PC-3 (cell line): ENCODE data around the gene VPS26B. TPM values are rescaled to one million over a fixed set of nuclear protein-coding genes. Genes with fewer than 3 reads are reported as not detected.

Experiments
- ATAC-seq: fragments of 200-7000 bp; cut with Tn5 transposase; 2 replicates; pipeline ENCODE4 v1.9.1; 2020; ENCODE audit warnings: mild to moderate bottlenecking, moderate library complexity
- BruUV-seq: library from RNA; stranded (reverse); fragments of 400-500 nt; replicated peaks from 2 replicates; lab custom pipeline; 2021; lab: Mats Ljungman, UMichigan
- CTCF ChIA-PET: fragments of 300-600 bp; sonication (Branson Sonifier 250); formaldehyde crosslinking; loops from one replicate; lab custom pipeline; 2022; ENCODE audit warnings: antibody characterized with exemption; lab: Charles Lee
- POLR2A ChIA-PET: fragments of 300-600 bp; sonication (Branson Sonifier 250); formaldehyde crosslinking; loops from one replicate; lab custom pipeline; 2022; ENCODE audit warnings: antibody characterized with exemption; ENCODE audit not compliant: unreplicated experiment; lab: Charles Lee
- DNase-seq: peaks from one replicate; pipeline ENCODE4 v3.0.0-alpha.2; 2015
- H2AFZ ChIP-seq: fragments of 300-600 bp; sonication (generic); 2 replicates; pipeline ENCODE4 v1.6.0; 2016; ENCODE audit warnings: antibody characterized with exemption, low read length
- H3F3A ChIP-seq: fragments of 300-600 bp; sonication (generic); one replicate; pipeline ENCODE4 v1.6.0; 2017; ENCODE audit warnings: antibody characterized with exemption, low read length, control low read depth, mild to moderate bottlenecking; ENCODE audit not compliant: unreplicated experiment
- H3K27ac ChIP-seq: fragments of 300-600 bp; sonication (generic); 2 replicates; pipeline ENCODE4 v1.5.1; 2016; ENCODE audit warnings: mild to moderate bottlenecking, low read length
- H3K27me3 ChIP-seq: fragments of 300-600 bp; sonication (generic); 2 replicates; pipeline ENCODE4 v1.6.1; 2016; ENCODE audit warnings: low read length, mixed read lengths
- H3K36me3 ChIP-seq: fragments of 300-600 bp; sonication (generic); 2 replicates; pipeline ENCODE4 v1.6.1; 2016; ENCODE audit warnings: low read depth, mixed run types, low read length, mixed read lengths
- H3K4me1 ChIP-seq: fragments of 300-600 bp; sonication (generic); 2 replicates; pipeline ENCODE4 v1.5.1; 2016; ENCODE audit warnings: low read length; ENCODE audit not compliant: insufficient read depth
- H3K4me2 ChIP-seq: fragments of 300-600 bp; sonication (generic); 2 replicates; pipeline ENCODE4 v1.6.0; 2016; ENCODE audit warnings: low read length
- H3K4me3 ChIP-seq: fragments of 300-600 bp; sonication (generic); 2 replicates; pipeline ENCODE4 v1.5.1; 2016; ENCODE audit warnings: mild to moderate bottlenecking, low read length, mixed read lengths
- H3K79me2 ChIP-seq: fragments of 300-600 bp; sonication (generic); 2 replicates; pipeline ENCODE4 v1.6.1; 2017; ENCODE audit warnings: low read length, mixed read lengths
- H3K9ac ChIP-seq: fragments of 300-600 bp; sonication (generic); 2 replicates; pipeline ENCODE4 v1.6.0; 2016; ENCODE audit warnings: mild to moderate bottlenecking, low read length
- H3K9me2 ChIP-seq: fragments of 300-600 bp; sonication (generic); replicated peaks from 2 replicates; pipeline ENCODE4 v1.6.1; 2016; ENCODE audit warnings: mixed run types, low read length, mixed read lengths
- H3K9me3 ChIP-seq: fragments of 300-600 bp; sonication (generic); 2 replicates; pipeline ENCODE4 v1.6.1; 2016; ENCODE audit warnings: low read length, mixed read lengths
- H4K20me1 ChIP-seq: fragments of 300-600 bp; sonication (generic); 2 replicates; pipeline ENCODE4 v1.6.1; 2016; ENCODE audit warnings: low read length, mixed read lengths
- CTCF ChIP-seq: fragments of 300-600 bp; sonication (generic); conservative IDR thresholded peaks from 2 replicates; pipeline ENCODE4 v1.5.1; 2017; ENCODE audit warnings: antibody characterized with exemption, low read depth, mild to moderate bottlenecking, low read length
- EZH2 ChIP-seq: fragments of 300-600 bp; sonication (generic); IDR thresholded peaks from one replicate; pipeline ENCODE4 v1.6.1; 2017; ENCODE audit warnings: antibody characterized with exemption, mild to moderate bottlenecking, low read length; ENCODE audit not compliant: unreplicated experiment
- EZH2phosphoT487 ChIP-seq: fragments of 300-600 bp; sonication (generic); IDR thresholded peaks from 2 replicates; pipeline ENCODE4 v1.6.1; 2018; ENCODE audit warnings: mild to moderate bottlenecking, antibody characterized with exemption, low read length, borderline replicate concordance
- intact Hi-C: fragments of 100-400 bp; cut with micrococcal nuclease; formaldehyde crosslinking; loops from 2 replicates; pipeline ENCODE4 v1.9.0; 2023
- total RNA-seq: library from RNA; depleted of rRNA; stranded (reverse); fragments of >200 nt; gene quantifications from 2 replicates; pipeline ENCODE4 v1.2.3, GENCODE V29; 2014

Gene VPS26B
- total RNA-seq, 1 experiment from 2014 or later: 49.2 TPM

DNA sequence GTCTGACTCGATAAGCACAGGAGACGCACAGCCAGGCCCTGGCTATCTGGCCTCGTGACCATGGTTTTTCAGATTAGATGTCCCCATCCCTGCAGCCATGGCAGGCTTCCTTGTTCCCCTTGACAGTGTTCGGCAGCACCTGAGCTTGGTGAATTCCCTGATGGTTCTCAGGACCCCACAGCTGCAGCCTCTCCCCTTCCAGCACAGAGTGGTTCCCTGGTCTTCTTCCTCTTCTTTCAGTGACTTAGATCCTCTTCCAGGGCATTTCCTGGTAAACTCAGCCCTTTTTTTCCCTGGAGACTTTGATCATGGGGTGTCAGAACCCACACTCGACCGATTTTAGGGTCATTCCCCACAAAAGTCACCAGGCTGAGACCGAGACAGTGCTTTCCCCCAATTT lies 66.2 kb downstream of the VPS26B start:
- H3K9ac ChIP-seq: no peak overlapping the region
- DNase-seq (no peak), ATAC-seq (no peak)
- H3K36me3 ChIP-seq: no peaks in the 10 kb centered on the region
- ChIA-PET POLR2A (no interaction called here), CTCF (no interaction called here)
- H2AFZ ChIP-seq: no peak overlapping the region
- TF ChIP-seq EZH2phosphoT487 (no peak), CTCF (no peak), EZH2 (no peak)
- no peaks in the 10 kb centered on the region for H3K9me2 ChIP-seq
- H3K4me2 ChIP-seq: no peak overlapping the region
- peaks cover 52% of the 10 kb centered on the region for H3K27me3 ChIP-seq
- no TSS peak for BruUV-seq
- H4K20me1 ChIP-seq: no peaks in the 10 kb centered on the region
- H3K27ac ChIP-seq: no peak overlapping the region
- H3K9me3 ChIP-seq: no peaks in the 10 kb centered on the region
- no peaks in the 10 kb centered on the region for H3K4me1 ChIP-seq
- H3K79me2 ChIP-seq: no peaks in the 10 kb centered on the region
- no peaks in the 10 kb centered on the region for H3F3A ChIP-seq
- intact Hi-C loops: no loop called here
- no peak overlapping the region for H3K4me3 ChIP-seq

- DNase-seq (no peak), ATAC-seq (no peak)
- Histone ChIP-seq H4K20me1 (no peaks in the 10 kb centered on the region), H3K4me3 (no peak overlapping the region), H3K9me2 (no peaks in the 10 kb centered on the region), H3K79me2 (no peaks in the 10 kb centered on the region), H3K36me3 (no peaks in the 10 kb centered on the region), H2AFZ (no peak overlapping the region), H3K4me2 (no peak overlapping the region), H3K27ac (no peak overlapping the region), H3K9me3 (no peaks in the 10 kb centered on the region), H3K4me1 (no peaks in the 10 kb centered on the region), H3K9ac (no peak overlapping the region), H3F3A (no peaks in the 10 kb centered on the region), H3K27me3 (peaks cover 52% of the 10 kb centered on the region)
- intact Hi-C loops: no loop called here
- ChIA-PET POLR2A (no interaction called here), CTCF (no interaction called here)
- no TSS peak for BruUV-seq
- TF ChIP-seq CTCF (no peak), EZH2phosphoT487 (no peak)
Observed at GRCh38 chr11:134291196-134291595, 66.7 kb downstream of the VPS26B start.

DNA sequence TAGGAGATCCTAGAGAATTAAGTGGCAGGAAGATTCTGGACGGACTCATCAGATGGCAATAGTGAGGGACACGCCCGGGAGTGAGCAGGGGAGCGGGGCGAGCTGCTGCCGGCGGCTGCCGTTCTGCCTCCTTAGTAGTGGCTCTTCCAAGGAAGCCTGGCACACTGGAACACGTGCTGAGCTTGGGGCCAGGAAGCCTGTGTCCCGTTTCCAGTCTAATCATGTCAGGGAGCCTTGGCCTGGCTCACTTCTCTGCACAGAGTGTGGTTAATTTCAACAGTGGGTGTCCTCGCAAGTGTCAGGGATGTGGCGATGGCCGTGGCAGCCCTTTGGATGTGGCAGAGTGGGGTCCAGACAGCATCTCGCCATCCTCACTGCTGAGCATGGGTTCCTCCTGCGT lies 68.2 kb downstream of the VPS26B start:
- H3K9ac ChIP-seq: no peak overlapping the region
- H3K9me3 ChIP-seq: no peaks in the 10 kb centered on the region
- no peak for DNase-seq
- BruUV-seq: no TSS peak
- no peaks in the 10 kb centered on the region for H3K9me2 ChIP-seq
- no peak for TF ChIP-seq EZH2
- no peak for TF ChIP-seq CTCF
- no peak for TF ChIP-seq EZH2phosphoT487
- H3K79me2 ChIP-seq: no peaks in the 10 kb centered on the region
- ATAC-seq: no peak
- intact Hi-C loops: no loop called here
- no peaks in the 10 kb centered on the region for H3K4me1 ChIP-seq
- H3K4me3 ChIP-seq: no peak overlapping the region
- no peak overlapping the region for H3K27ac ChIP-seq
- ChIA-PET CTCF (no interaction called here), POLR2A (no interaction called here)
- peaks cover 49% of the 10 kb centered on the region for H3K27me3 ChIP-seq
- no peaks in the 10 kb centered on the region for H3K36me3 ChIP-seq
- H2AFZ ChIP-seq: no peak overlapping the region
- H3K4me2 ChIP-seq: no peak overlapping the region
- no peaks in the 10 kb centered on the region for H4K20me1 ChIP-seq
- no peaks in the 10 kb centered on the region for H3F3A ChIP-seq
